Measurements from ENCODE around the gene TRUB1. TPM values are rescaled to one million over a fixed set of nuclear protein-coding genes. Genes with fewer than 3 reads are reported as not detected.

TRUB1 gene
- total RNA-seq, 1 experiment from 2014 or later: 30.4 TPM

DNA sequence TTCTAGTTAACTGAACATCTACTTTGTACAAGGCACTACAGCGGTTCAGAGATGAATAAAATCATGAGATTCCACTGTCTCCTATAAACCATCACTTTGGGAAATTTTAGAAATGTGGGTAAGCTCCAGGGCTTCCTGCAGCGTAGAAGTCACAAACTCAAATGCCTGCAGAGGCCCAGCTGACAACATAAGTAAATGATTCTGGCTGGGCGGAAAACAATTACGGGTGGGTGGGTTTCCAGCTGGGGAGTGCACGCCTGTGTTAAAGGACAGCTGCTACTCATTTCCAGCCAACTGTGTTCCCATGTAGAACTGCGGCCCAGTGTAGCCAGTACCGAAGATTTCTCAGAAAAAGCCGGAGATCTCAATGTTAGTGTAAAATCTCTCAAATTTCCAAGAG is 85.7 kb downstream of the TRUB1 start:
- in situ Hi-C loops (cut with HindIII; ENCODE audit: low pct_unique_long_range_greater_than_20kb, low sequenced_read_pairs): no loop called here
- TF ChIP-seq, protein P1, sequence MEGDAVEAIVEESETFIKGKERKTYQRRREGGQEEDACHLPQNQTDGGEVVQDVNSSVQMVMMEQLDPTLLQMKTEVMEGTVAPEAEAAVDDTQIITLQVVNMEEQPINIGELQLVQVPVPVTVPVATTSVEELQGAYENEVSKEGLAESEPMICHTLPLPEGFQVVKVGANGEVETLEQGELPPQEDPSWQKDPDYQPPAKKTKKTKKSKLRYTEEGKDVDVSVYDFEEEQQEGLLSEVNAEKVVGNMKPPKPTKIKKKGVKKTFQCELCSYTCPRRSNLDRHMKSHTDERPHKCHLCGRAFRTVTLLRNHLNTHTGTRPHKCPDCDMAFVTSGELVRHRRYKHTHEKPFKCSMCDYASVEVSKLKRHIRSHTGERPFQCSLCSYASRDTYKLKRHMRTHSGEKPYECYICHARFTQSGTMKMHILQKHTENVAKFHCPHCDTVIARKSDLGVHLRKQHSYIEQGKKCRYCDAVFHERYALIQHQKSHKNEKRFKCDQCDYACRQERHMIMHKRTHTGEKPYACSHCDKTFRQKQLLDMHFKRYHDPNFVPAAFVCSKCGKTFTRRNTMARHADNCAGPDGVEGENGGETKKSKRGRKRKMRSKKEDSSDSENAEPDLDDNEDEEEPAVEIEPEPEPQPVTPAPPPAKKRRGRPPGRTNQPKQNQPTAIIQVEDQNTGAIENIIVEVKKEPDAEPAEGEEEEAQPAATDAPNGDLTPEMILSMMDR (IDR thresholded peaks at IDR 0.05): no peak
- TF ChIP-seq POLR2AphosphoS5 (IDR thresholded peaks at IDR 0.05; ENCODE audit: low read depth, low read length) (no peak), SIN3A (IDR thresholded peaks at IDR 0.05; ENCODE audit: borderline replicate concordance, insufficient read depth, low read depth, low read length) (no peak), TCF7L2 (IDR thresholded peaks at IDR 0.05; ENCODE audit: low read depth, low read length) (no peak)
- no TSS peak for BruUV-seq (replicated peaks)
- POLR2A ChIA-PET: no interaction called here
- H3K27me3 ChIP-seq (ENCODE audit: control insufficient read depth, insufficient read depth, low read length): no peaks in the 10 kb centered on the region
- H3K4me1 ChIP-seq (ENCODE audit: control insufficient read depth, insufficient read depth, low read length): no peaks in the 10 kb centered on the region
- CTCF ChIA-PET: no interaction called here
- H3K4me3 ChIP-seq (ENCODE audit: low read depth in 2 of 2, low read length in 2 of 2): no peak overlapping the region
- no peaks in the 10 kb centered on the region for H3K36me3 ChIP-seq (ENCODE audit: control insufficient read depth, insufficient read depth, low read length)
- H3K9me3 ChIP-seq (ENCODE audit: control insufficient read depth, insufficient read depth, low read depth, low read length): no peaks in the 10 kb centered on the region
- intact Hi-C loops (cut with micrococcal nuclease; ENCODE audit: unreplicated experiment): no loop called here
- DNase-seq (ENCODE audit: low read depth, low spot score) (no peak), ATAC-seq (no peak)
- H3K27ac ChIP-seq (ENCODE audit: low read length): no peak overlapping the region

DNA sequence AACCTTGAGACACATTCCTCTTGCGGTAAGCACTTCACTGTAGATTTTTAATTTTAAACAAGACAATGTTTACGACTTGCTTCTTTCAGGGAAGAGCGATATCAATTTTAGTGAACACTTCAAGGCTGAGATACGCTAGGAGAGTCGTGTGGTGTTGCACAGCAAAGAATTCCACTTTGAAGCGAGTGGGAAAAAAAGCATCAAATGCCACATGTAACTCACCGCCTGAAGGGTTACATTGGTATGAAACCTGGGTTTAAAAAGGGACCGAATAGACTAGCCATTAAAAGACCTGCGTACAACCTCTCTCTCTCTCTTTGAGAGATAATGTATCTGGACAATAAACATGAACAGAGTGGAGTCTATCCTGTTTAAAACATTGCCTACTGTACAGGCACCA is 86.4 kb downstream of the TRUB1 start:
- no peaks in the 10 kb centered on the region for H3K9me3 ChIP-seq (ENCODE audit: control insufficient read depth, insufficient read depth, low read depth, low read length)
- H3K27ac ChIP-seq (ENCODE audit: low read length): no peak overlapping the region
- H3K4me3 ChIP-seq (ENCODE audit: low read depth in 2 of 2, low read length in 2 of 2): no peak overlapping the region
- CTCF ChIA-PET: no interaction called here
- DNase-seq (ENCODE audit: low read depth, low spot score) (no peak), ATAC-seq (no peak)
- in situ Hi-C loops (cut with HindIII; ENCODE audit: low pct_unique_long_range_greater_than_20kb, low sequenced_read_pairs) (no loop called here), intact Hi-C loops (cut with micrococcal nuclease; ENCODE audit: unreplicated experiment) (no loop called here)
- no peaks in the 10 kb centered on the region for H3K27me3 ChIP-seq (ENCODE audit: control insufficient read depth, insufficient read depth, low read length)
- no peaks in the 10 kb centered on the region for H3K36me3 ChIP-seq (ENCODE audit: control insufficient read depth, insufficient read depth, low read length)
- no peaks in the 10 kb centered on the region for H3K4me1 ChIP-seq (ENCODE audit: control insufficient read depth, insufficient read depth, low read length)
- POLR2A ChIA-PET: no interaction called here
- TF ChIP-seq, protein P2, sequence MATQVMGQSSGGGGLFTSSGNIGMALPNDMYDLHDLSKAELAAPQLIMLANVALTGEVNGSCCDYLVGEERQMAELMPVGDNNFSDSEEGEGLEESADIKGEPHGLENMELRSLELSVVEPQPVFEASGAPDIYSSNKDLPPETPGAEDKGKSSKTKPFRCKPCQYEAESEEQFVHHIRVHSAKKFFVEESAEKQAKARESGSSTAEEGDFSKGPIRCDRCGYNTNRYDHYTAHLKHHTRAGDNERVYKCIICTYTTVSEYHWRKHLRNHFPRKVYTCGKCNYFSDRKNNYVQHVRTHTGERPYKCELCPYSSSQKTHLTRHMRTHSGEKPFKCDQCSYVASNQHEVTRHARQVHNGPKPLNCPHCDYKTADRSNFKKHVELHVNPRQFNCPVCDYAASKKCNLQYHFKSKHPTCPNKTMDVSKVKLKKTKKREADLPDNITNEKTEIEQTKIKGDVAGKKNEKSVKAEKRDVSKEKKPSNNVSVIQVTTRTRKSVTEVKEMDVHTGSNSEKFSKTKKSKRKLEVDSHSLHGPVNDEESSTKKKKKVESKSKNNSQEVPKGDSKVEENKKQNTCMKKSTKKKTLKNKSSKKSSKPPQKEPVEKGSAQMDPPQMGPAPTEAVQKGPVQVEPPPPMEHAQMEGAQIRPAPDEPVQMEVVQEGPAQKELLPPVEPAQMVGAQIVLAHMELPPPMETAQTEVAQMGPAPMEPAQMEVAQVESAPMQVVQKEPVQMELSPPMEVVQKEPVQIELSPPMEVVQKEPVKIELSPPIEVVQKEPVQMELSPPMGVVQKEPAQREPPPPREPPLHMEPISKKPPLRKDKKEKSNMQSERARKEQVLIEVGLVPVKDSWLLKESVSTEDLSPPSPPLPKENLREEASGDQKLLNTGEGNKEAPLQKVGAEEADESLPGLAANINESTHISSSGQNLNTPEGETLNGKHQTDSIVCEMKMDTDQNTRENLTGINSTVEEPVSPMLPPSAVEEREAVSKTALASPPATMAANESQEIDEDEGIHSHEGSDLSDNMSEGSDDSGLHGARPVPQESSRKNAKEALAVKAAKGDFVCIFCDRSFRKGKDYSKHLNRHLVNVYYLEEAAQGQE (IDR thresholded peaks at IDR 0.05; ENCODE audit: insufficient read depth in 1 of 2, low read depth in 2 of 2, low read length in 1 of 2): no peak
- TF ChIP-seq, protein P1 (IDR thresholded peaks at IDR 0.05): no peak
- TF ChIP-seq POLR2AphosphoS5 (IDR thresholded peaks at IDR 0.05; ENCODE audit: low read depth, low read length): no peak
- TF ChIP-seq TCF7L2 (IDR thresholded peaks at IDR 0.05; ENCODE audit: low read depth, low read length): no peak
- TF ChIP-seq SIN3A (IDR thresholded peaks at IDR 0.05; ENCODE audit: borderline replicate concordance, insufficient read depth, low read depth, low read length): no peak
- BruUV-seq (replicated peaks): no TSS peak

Measured in Panc1 (cell line).